H9 (cell line): ENCODE data around the gene RIOX2. TPM values are rescaled to one million over a fixed set of nuclear protein-coding genes. Genes with fewer than 3 reads are reported as not detected.

ENCODE experiments used
- DNase-seq: peaks from one replicate; pipeline ENCODE4 v3.0.0-alpha.2; 2017
- H2AFZ ChIP-seq: one replicate; pipeline ENCODE4 v1.6.1; 2013; ENCODE audit warnings: mild to moderate bottlenecking, low read length, control low read depth, moderate library complexity
- H2AK5ac ChIP-seq: 2 replicates; pipeline ENCODE4 v1.6.1; 2013; ENCODE audit warnings: low read length, control low read depth, mixed read lengths; ENCODE audit not compliant: insufficient read length
- H2BK120ac ChIP-seq: one replicate; pipeline ENCODE4 v1.6.1; 2013; ENCODE audit warnings: low read depth, mild to moderate bottlenecking, low read length, control low read depth, inconsistent platforms; ENCODE audit not compliant: poor library complexity, severe bottlenecking
- H2BK12ac ChIP-seq: 2 replicates; pipeline ENCODE4 v1.6.1; 2013; ENCODE audit warnings: low read length, control low read depth, mixed read lengths, low read depth; ENCODE audit not compliant: insufficient read length
- H2BK15ac ChIP-seq: 2 replicates; pipeline ENCODE4 v1.6.1; 2013; ENCODE audit warnings: low read depth, low read length, control low read depth
- H2BK20ac ChIP-seq: one replicate; pipeline ENCODE4 v1.6.1; 2013; ENCODE audit warnings: low read depth, mild to moderate bottlenecking, low read length, control low read depth, inconsistent platforms; ENCODE audit not compliant: poor library complexity, severe bottlenecking
- H2BK5ac ChIP-seq: 2 replicates; pipeline ENCODE4 v1.6.1; 2013; ENCODE audit warnings: low read length, control low read depth, mixed read lengths; ENCODE audit not compliant: insufficient read length
- H3K14ac ChIP-seq: 2 replicates; pipeline ENCODE4 v1.6.1; 2013; ENCODE audit warnings: low read length, control low read depth; ENCODE audit not compliant: insufficient read depth
- H3K18ac ChIP-seq: 2 replicates; pipeline ENCODE4 v1.6.1; 2013; ENCODE audit warnings: low read depth, mild to moderate bottlenecking, mixed read lengths, low read length, control low read depth; ENCODE audit not compliant: insufficient read length
- H3K23ac ChIP-seq: 2 replicates; pipeline ENCODE4 v1.6.1; 2013; ENCODE audit warnings: low read length, control low read depth, mixed read lengths, low read depth; ENCODE audit not compliant: insufficient read length
- H3K23me2 ChIP-seq: 2 replicates; pipeline ENCODE4 v1.6.1; 2013; ENCODE audit warnings: low read depth, mild to moderate bottlenecking, mixed read lengths, low read length, control low read depth; ENCODE audit not compliant: insufficient read length, poor library complexity, severe bottlenecking
- H3K27ac ChIP-seq: 2 replicates; pipeline ENCODE4 v1.5.1; 2013; ENCODE audit warnings: low read length, control low read depth, mixed read lengths, low read depth; ENCODE audit not compliant: insufficient read length
- H3K27me3 ChIP-seq: 2 replicates; pipeline ENCODE4 v1.6.1; 2013; ENCODE audit warnings: low read length, control low read depth, inconsistent platforms; ENCODE audit not compliant: insufficient read depth
- H3K4ac ChIP-seq: 2 replicates; pipeline ENCODE4 v1.6.1; 2013; ENCODE audit warnings: low read depth, mild to moderate bottlenecking, control low read depth, inconsistent platforms, low read length, moderate library complexity
- H3K4me1 ChIP-seq: 2 replicates; pipeline ENCODE4 v1.6.1; 2013; ENCODE audit warnings: low read length, control low read depth, inconsistent platforms; ENCODE audit not compliant: insufficient read depth
- H3K4me2 ChIP-seq: 2 replicates; pipeline ENCODE4 v1.6.1; 2013; ENCODE audit warnings: low read length, control low read depth, mixed read lengths; ENCODE audit not compliant: insufficient read length, insufficient read depth
- H3K56ac ChIP-seq: 2 replicates; pipeline ENCODE4 v1.6.1; 2013; ENCODE audit warnings: low read depth, mild to moderate bottlenecking, mixed read lengths, low read length, control low read depth; ENCODE audit not compliant: insufficient read length
- H3K79me1 ChIP-seq: 2 replicates; pipeline ENCODE4 v1.6.1; 2013; ENCODE audit warnings: low read depth, mild to moderate bottlenecking, moderate library complexity, low read length, control low read depth, inconsistent platforms; ENCODE audit not compliant: insufficient read depth, poor library complexity, severe bottlenecking
- H3K79me2 ChIP-seq: 2 replicates; pipeline ENCODE4 v1.6.1; 2013; ENCODE audit warnings: low read length, control low read depth, inconsistent platforms; ENCODE audit not compliant: insufficient read depth
- H3K9ac ChIP-seq: 2 replicates; pipeline ENCODE4 v1.6.1; 2013; ENCODE audit warnings: low read length, control low read depth, mixed read lengths; ENCODE audit not compliant: insufficient read length; ENCODE audit errors: extremely low read depth
- H3K9me3 ChIP-seq: one replicate; pipeline ENCODE4 v1.6.1; 2013; ENCODE audit warnings: low read depth, low read length, inconsistent platforms; ENCODE audit not compliant: control insufficient read depth
- H3T11ph ChIP-seq: one replicate; pipeline ENCODE4 v1.6.1; 2013; ENCODE audit warnings: mild to moderate bottlenecking, low read length, control low read depth, inconsistent platforms
- H4K20me1 ChIP-seq: one replicate; pipeline ENCODE4 v1.6.1; 2013; ENCODE audit not compliant: control insufficient read depth, insufficient read length, insufficient read depth
- H4K5ac ChIP-seq: 2 replicates; pipeline ENCODE4 v1.6.1; 2013; ENCODE audit warnings: low read depth, mild to moderate bottlenecking, mixed read lengths, low read length, control low read depth; ENCODE audit not compliant: insufficient read length
- H4K8ac ChIP-seq: replicated peaks from 2 replicates; pipeline ENCODE4 v1.6.1; 2013; ENCODE audit warnings: low read length, control low read depth, mixed read lengths, low read depth; ENCODE audit not compliant: insufficient read length
- H4K91ac ChIP-seq: 2 replicates; pipeline ENCODE4 v1.6.1; 2013; ENCODE audit warnings: low read depth, mild to moderate bottlenecking, moderate library complexity, mixed read lengths, low read length, control low read depth; ENCODE audit not compliant: insufficient read length
- H3K27ac Mint-ChIP-seq, 3 experiments: 2 replicates in 2 of 3; 3 replicates in 1 of 3; pipeline ENCODE4 v1.8.0; 2020 to 2021; ENCODE audit warnings: mixed read lengths in 3 of 3, mild to moderate bottlenecking in 1 of 3, moderate library complexity in 1 of 3
- H3K27me3 Mint-ChIP-seq: 2 replicates; pipeline ENCODE4 v1.8.0; 2021; ENCODE audit warnings: low read depth, mild to moderate bottlenecking, moderate library complexity, mixed read lengths
- H3K36me3 Mint-ChIP-seq, 3 experiments: 2 replicates in 2 of 3; 3 replicates in 1 of 3; pipeline ENCODE4 v1.8.0; 2020 to 2021; ENCODE audit warnings: low read depth in 3 of 3, mixed read lengths in 3 of 3; ENCODE audit not compliant: insufficient read depth in 1 of 3
- H3K4me1 Mint-ChIP-seq, 2 experiments: 2 replicates each; pipeline ENCODE4 v1.8.0; 2020; ENCODE audit warnings: mixed read lengths in 2 of 2
- H3K4me3 Mint-ChIP-seq, 2 experiments: 2 replicates in 1 of 2; 3 replicates in 1 of 2; pipeline ENCODE4 v1.8.0; 2020 to 2021; ENCODE audit warnings: mild to moderate bottlenecking in 2 of 2, mixed read lengths in 2 of 2, moderate library complexity in 1 of 2
- H3K9me3 Mint-ChIP-seq, 2 experiments: 2 replicates in 1 of 2; 3 replicates in 1 of 2; pipeline ENCODE4 v1.8.0; 2020; ENCODE audit warnings: mild to moderate bottlenecking in 2 of 2, mixed read lengths in 2 of 2, moderate library complexity in 1 of 2
- CTCF ChIP-seq: fragments of 200-600 bp; sonication (generic); conservative IDR thresholded peaks from 3 replicates; pipeline ENCODE4 v1.8.0; 2021; ENCODE audit warnings: antibody characterized with exemption, mild to moderate bottlenecking
- WGBS: extraction: QIAGEN DNeasy Blood & Tissue Kit; methylation state at CpG from one replicate; pipeline ENCODE4 v1.1.7; 2013; ENCODE audit warnings: missing lambda C conversion rate, low lambda C conversion rate, mixed read lengths; ENCODE audit not compliant: insufficient read length; ENCODE audit errors: extremely low coverage; 5-methylcytosine and 5-hydroxymethylcytosine counted together
- total RNA-seq: library from RNA; stranded (reverse); gene quantifications from 2 replicates; pipeline ENCODE4 v1.2.1, GENCODE V29; 2021

The RIOX2 gene
- total RNA-seq, 1 experiment from 2014 or later, result 15.5 TPM

- no peak overlapping the region for H3K18ac ChIP-seq
- H3K4ac ChIP-seq, result no peak overlapping the region
- H2AFZ ChIP-seq, result no peak overlapping the region
- Mint-ChIP-seq H3K4me1 (no peaks in the 10 kb centered on the region), H3K27me3 (no peaks in the 10 kb centered on the region), H3K4me3 (no peak overlapping the region), H3K36me3 (peaks cover 0 to 2% (median 2%) of the 10 kb centered on the region in 3 experiments; a peak in 4 of 7 replicates), H3K9me3 (no peaks in the 10 kb centered on the region), H3K27ac (no peak overlapping the region)
- H3K9ac ChIP-seq, result no peak overlapping the region
- no peaks in the 10 kb centered on the region for H3K27me3 ChIP-seq
- no peaks in the 10 kb centered on the region for H4K20me1 ChIP-seq
- TF ChIP-seq CTCF, result no peak
- H3K4me1 ChIP-seq, result no peaks in the 10 kb centered on the region
- H2BK12ac ChIP-seq, result no peak overlapping the region
- no peak overlapping the region for H2BK120ac ChIP-seq
- H3K79me1 ChIP-seq, result no peaks in the 10 kb centered on the region
- DNase-seq, result no peak
- H3K23me2 ChIP-seq, result no peaks in the 10 kb centered on the region
- no peak overlapping the region for H2BK5ac ChIP-seq
- H2BK20ac ChIP-seq, result no peak overlapping the region
- no peak overlapping the region for H2AK5ac ChIP-seq
- no peak overlapping the region for H3K4me2 ChIP-seq
- H4K5ac ChIP-seq, result no peak overlapping the region
- no peak overlapping the region for H3K23ac ChIP-seq
- no peaks in the 10 kb centered on the region for H3K9me3 ChIP-seq
- no peak overlapping the region for H3K14ac ChIP-seq
- no peak overlapping the region for H3T11ph ChIP-seq
- H3K79me2 ChIP-seq, result no peaks in the 10 kb centered on the region
- no peak overlapping the region for H4K8ac ChIP-seq
- H2BK15ac ChIP-seq, result no peak overlapping the region
- no CpG with 5 or more reads among the region's 3 CpGs for WGBS
- no peak overlapping the region for H3K27ac ChIP-seq
- no peak overlapping the region for H4K91ac ChIP-seq
- H3K56ac ChIP-seq, result no peak overlapping the region
These were observed 54.3 kb downstream of the RIOX2 start for GRCh38 chr3:97917813-97918536.
